Stimulated activated CD4-positive, alpha-beta T cell treated with anti-CD3 and anti-CD28 coated beads, Interleukin-2, amount 100 ng/mL, for 24 hours (primary cell): ENCODE data around the gene FCRL3.
"Not testable (repeated sequence)": the region's sequence is repeated elsewhere in the genome, so short reads cannot be mapped to it uniquely, and the experiment has no call there.

Experiments
- DNase-seq, 2 donors: peaks; one replicate each; pipeline ENCODE4 v3.0.0-alpha.2; 2020

FCRL3 gene, protein sequence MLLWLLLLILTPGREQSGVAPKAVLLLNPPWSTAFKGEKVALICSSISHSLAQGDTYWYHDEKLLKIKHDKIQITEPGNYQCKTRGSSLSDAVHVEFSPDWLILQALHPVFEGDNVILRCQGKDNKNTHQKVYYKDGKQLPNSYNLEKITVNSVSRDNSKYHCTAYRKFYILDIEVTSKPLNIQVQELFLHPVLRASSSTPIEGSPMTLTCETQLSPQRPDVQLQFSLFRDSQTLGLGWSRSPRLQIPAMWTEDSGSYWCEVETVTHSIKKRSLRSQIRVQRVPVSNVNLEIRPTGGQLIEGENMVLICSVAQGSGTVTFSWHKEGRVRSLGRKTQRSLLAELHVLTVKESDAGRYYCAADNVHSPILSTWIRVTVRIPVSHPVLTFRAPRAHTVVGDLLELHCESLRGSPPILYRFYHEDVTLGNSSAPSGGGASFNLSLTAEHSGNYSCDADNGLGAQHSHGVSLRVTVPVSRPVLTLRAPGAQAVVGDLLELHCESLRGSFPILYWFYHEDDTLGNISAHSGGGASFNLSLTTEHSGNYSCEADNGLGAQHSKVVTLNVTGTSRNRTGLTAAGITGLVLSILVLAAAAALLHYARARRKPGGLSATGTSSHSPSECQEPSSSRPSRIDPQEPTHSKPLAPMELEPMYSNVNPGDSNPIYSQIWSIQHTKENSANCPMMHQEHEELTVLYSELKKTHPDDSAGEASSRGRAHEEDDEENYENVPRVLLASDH

DNA sequence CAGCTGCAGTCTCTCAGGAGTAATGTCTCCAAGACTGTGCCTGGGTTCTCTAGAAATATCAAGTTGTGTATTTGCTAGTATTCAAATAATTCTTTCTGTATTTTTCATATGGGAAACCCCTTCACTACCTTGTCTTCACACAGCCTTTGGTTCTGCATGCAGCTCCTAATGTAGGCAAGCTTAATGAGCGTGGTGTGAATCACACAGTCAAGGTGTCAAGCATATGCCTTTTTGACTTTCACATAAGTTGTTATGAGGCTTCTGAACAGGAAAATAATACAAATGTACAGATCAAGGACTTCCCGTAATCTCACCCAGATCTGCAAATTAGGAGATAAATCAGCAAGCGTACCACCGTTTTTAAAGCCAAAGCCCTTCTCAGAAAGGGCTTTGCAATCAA lies at the start of gene FCRL3:
Gene FCRL3 (minus strand): TSS at position 38 of the 400 bp plus-strand sequence. CDS start 280 bp downstream, outside the sequence.
- DNase-seq: no peak

DNA sequence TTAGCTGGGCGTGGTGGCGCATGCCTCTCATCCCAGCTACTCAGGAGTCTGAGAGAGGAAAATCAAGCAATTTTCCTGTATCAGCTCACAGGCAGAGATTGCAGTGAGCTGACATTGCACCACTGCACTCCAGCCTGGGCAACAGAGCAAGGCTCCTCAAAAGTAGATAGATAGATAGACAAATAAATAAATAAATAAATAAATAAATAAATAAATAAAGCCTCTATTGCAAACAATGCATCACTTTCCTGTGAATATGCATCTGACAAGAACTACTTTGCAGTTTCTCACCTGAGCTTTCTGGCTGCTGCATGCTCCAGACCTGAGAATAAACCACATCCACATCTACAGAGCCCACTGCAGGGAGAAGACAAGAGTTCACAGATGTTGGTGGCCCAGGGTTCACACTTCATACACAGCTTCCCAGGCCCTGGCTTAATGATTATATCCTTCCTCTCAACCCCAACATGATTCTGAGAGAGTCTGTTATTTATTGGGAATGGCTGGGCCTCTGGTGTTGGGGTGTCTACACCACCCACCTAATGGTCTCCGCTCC lies 47.8 kb upstream of the FCRL3 start:
- no peak for DNase-seq

DNA sequence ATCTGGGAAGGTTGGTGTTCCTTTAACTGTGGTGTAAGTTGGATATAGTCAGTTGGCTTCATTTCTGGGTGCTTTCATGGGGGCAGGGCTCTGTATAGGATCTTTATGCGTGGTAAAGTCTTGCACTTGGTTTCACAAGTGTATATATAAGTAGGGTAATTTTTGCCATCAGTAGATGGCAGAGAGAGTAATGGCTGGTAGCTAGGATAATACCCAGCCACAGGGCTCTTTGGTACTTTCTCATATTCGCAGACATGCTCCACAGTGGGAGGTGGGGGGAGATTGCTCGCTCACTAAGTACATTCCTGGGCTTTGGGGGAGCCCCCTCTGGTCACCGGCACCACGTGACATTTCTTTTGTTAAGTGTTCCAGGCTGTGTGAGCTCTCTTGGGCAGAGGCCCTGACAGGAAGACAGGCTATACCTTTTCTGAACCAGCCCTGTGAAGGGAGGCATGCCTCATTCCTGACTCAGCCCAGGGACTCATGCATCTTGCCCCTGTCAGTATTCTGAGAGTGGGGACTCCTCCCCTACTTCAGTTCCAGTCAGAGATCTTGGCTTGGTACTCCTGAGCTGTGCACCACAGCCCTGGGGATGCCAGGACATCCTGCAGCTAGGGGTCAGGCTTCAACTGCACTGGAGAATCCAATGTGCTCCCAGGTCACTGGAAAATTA lies 38.8 kb upstream of the FCRL3 start:
- no peak for DNase-seq

DNA sequence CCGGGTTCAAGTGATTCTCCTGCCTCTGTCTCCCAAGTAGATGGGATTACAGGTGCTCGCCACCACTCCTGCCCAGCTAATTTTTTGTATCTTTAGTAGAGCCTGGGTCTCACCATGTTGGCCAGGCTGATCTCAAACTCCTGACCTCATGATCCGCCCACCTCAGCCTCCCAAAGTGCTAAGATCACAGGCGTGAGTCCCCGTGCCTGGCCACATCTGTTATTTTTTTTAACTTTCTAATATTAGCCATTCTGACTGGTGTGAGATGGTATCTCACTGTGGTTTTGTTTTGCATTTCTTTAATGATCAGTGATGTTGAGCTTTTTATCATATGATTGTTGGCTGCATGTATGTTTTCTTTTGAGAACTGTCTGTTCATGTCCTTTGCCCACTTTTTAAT lies 35.4 kb upstream of the FCRL3 start:
- DNase-seq: not testable (repeated sequence)

DNA sequence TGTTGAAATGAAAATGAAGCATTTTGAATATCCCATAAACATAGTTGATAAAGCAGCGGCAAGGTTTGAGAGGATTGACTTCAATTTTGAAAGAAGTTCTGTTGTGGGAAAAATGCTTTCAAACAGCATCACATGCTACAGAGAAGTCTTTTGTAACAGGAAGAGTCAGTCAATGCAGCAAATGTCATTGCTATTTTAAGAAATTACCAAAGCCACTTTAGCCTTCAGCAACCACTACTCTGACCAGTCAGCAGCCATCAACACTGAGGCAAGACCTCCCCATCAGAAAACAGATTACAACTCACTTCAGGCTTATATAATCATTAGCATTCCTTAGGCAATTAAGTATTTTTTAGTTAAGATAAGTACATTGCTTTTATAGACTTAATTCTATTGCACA lies 33.8 kb upstream of the FCRL3 start:
- no peak for DNase-seq

DNA sequence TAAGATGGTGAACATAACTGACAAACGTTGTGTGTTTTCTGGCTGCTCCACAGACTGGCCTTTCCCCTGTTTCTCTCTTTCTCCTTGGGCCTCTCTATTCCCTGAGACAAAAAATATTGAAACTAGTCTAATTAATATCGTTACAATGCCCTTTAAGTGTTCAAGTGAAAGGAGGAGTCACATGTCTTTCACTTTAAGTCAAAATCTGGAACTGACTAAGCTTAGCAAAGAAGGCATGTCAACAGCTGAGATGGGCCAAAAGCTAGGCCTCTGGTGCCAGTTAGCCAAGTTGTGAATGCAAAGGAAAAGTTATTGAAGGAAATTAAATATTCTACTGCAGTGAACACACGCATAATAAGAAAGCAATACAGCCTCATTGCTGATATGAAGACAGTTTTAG lies 32.2 kb upstream of the FCRL3 start:
- DNase-seq: no peak

DNA sequence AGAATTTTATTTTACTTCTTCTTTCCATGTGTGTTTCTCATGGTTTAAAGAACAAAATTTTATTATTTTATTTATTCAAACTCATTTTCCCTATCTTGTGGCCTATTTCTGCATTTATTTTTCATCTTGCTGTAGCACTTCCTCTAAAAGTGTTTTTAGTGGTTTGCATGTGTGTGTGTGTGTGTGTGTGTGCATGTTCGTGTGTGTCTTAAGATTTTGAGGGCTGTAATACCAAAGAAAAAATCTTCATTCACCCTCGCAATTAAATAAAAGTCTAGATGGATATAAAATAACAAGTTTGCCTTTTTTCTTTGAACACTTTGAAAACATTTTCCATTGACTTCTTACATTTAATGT lies 24.6 kb upstream of the FCRL3 start:
- DNase-seq: no peak

DNA sequence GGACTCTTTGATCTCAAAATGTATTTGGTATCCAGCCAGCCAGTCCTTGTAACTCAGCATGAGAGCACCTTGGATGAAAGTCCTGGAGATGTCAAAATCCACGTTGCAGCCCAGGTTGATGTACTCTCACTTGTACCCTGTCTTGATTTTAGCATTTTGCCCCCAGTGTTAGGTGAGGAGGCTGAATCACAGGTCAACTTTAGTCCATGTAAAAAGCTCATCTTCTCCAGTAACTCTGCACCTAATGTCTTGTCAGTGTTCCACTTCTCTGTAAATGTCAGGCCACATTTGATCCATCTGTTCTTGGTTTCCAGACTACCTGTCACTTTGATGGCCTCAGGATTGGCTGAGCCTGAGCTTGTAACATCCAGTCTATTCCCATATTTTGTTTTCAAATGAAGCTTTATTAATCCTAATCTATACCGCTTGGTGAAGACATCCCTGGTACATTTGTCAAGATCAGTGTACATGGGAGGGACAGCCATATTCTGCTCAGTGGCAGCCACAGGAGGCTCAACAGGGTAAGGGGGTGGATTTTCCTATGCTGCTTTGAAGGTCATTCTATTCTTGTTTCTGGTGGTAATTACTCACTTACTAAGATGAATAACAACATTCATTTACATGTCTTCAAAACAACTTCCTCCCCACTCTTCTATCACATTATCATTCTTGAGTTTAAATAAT lies 24.1 kb upstream of the FCRL3 start:
- DNase-seq: no peak

DNA sequence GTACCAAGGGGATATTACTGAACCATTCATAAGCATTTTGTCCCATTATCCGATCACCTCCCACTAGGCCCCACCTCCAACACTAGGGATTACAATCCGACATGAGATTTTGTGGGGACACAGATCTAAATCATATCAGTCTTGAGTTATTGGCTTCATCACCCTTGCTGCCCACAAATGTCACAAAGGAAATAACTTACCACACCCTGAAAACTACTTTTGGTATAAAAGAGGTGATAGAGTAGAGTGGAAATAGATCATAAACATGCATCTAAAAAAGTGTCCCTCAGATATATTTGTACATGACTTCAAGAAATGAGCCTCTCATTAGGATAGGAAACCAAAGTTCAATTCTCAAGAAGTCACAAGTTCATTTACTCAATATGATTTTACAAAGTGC lies 22.6 kb upstream of the FCRL3 start:
- DNase-seq: no peak

DNA sequence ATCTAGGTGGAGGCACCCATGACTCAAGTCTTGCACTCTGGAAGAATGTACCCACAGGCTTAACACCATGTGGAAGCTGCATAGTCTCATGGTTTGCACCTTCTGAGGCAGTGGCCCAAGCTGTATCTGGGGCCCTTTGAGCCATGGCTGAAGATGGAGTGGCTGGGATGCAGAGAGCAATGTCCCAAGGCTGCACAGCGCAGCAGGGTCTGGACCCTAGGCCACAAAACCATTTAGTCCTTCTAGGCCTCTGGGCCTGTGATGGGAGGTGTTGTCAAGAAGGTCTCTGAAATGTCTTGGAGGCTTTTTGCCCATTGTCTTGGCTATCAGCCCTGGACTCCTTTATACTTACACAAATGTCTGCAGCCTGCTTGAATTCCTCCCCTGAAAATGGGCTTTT lies 21.4 kb upstream of the FCRL3 start:
- DNase-seq: no peak

DNA sequence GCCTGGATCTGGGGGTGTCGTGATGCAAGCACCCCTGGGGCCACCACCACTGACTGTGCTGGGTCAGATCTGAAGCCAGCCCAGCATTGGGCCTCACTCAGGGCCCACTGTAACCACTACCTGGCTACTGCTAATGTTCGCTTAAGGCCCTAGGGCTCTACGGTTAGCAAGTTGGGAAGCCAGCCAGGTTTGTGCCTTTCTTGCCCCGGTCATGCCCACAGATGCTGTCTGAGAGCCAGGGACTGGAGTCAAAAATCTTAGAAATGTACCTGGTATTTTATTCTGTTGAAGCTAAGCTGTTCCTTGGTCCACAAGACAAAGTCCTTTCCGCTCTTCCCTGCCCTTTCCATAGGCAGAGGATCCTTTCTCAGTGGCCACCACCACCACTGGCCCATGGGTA lies 15.2 kb upstream of the FCRL3 start:
- DNase-seq: no peak

DNA sequence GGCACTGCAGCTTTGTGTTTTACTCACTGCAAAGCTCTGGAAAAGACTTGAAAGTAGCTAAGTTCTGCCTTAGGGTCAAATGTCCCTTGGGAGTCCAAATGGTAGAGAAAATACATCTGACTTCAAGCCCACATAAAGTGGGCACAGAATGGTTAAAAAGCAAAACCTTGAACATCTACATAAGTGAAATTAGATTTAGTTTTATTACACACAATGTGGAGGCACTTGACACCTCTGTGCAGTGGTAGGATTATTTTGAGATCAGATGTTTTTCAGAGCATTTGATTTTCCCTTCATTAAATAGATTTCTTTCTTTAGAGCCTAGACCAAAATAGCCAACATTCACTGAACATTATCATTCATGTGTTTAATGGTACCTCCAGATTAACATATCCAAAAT lies 11.2 kb upstream of the FCRL3 start:
- no peak for DNase-seq

DNA sequence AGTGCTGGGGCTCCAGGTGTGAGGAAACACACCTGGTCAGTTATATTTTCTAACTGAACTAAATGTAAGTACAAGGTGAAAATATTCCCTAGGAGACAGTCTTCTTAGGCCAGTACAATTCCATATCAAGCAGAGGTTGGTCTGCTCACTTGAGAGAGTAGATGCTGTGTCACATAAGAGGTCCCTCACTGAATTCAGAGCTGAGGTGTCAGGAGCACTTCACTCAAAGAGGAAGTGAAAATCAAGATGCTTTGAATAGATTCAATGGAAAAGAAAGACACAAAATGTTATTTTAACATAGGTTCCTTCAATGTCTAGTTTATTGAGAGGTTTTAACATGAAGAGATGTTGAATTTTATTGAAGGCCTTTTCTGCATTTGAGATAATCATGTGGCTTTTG lies 4.3 kb upstream of the FCRL3 start:
- no peak for DNase-seq

DNA sequence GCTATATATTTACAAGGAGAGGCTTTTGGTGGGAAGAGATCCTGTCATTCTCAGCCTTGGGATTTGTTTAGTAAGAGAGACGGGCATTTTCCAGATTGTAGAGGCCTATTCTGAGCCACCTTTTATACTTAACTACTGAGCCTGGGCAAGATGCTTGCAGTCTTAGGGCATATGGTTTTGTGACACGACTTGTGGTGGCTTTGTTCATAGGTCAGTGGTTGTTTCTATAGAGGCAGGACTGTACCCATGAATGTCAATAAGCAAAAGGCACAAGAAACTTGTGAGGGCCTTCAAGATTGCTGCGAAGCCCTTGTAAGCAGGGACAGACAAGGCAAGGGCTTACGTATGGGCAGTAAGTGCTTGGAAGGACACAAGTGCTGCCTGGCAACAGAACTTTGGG lies 3.4 kb upstream of the FCRL3 start:
- DNase-seq: no peak

DNA sequence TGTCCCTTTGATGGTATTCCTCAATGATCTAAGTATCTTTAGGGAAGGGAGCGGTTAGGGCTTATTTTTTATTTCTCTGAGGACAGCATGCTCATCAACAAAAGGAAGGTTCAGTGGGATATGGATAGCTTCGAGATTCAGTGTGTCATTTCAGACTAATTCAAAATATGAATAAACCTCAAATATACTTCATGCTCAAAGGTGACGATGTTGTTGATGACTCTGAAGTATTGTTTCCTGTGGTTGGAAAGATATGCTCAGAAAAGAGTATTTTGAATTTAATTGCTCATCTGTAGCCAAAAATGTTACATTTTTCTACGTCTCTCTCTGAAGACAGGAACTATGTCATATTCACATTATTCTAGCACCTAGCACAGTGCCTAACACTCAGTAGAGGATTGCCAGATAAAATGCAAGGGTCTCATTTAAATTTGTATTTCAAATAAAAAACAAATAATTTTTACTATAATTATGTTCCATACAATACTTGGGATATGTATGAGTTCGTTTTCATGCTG lies 1.8 kb upstream of the FCRL3 start:
- no peak for DNase-seq

DNA sequence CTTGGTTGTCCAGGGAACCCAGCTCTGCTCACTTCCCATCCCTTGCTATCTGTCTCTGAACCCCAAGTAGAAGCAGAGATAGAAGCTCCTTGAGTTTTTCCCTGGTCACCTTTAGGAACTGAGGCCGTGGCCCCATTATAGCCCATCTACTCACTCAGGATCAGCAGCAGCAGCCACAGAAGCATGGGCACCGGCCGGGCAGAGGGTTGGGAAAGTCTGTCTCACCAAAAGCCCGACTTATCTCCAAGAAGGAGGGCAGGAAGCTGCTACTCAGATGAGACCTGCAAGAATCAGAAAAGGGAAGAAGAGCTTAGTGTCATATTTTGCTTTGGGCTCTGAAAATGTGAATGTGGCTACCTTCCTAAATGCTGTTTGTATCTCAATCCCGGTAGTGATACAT lies 264 bp downstream of the FCRL3 start:
- DNase-seq: no peak

DNA sequence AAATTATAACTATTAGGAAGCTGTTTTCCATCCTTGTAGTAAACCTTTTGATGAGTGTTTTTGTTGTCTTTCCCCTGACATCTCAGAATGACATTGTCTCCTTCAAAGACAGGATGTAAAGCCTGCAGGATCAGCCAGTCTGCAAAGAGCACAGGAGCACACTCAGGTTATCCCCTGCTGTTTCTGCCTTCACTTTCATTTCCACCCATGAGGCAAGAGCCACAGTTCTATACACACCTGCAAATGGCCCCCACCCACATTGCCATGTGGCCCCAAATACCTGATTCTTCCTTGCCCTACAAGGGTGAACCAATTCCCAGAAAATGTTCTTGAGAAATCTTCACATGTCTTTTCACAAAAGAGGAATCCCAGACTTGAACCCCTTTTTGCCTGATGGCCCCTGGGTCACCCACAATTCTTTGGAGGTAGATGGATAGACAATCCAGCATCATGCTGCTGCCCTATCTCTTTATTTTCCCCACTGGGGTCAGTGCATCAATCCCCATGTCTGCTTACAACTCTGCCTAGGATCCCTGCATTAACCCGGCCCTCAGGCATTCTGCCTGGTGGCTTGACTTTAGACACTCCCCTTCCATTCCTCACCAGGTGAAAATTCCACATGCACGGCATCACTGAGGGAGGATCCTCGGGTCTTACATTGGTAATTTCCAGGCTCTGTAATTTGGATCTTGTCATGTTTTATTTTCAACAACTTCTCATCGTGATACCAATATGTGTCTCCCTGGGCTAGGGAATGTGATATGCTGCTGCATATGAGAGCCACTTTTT lies 2.6 kb downstream of the FCRL3 start:
- DNase-seq: no peak

DNA sequence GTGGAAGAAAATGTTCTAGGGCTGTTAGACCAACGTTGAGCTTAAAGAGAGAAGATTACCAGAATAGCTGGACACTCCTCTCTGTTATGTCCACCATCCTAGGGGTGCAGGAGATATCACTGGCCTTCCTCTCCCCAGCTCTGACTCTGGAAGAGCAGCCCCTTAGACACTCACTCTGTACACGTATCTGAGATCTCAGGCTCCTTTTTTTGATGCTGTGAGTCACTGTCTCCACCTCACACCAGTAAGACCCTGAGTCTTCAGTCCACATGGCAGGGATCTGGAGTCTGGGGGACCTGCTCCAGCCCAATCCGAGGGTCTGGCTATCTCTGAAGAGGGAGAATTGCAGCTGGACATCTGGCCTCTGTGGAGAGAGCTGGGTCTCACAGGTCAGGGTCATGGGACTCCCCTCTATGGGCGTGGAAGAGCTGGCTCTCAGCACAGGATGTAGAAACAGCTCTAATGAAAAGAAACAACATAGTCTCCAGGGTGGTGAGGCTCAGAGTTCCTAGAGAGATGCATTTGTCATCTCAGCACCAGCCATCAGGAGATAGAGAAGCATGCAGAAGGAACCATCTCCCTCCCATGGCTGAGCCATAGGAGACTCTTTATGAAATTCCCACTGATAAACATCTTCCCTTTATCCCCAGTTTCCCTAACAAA lies 3.5 kb downstream of the FCRL3 start:
- no peak for DNase-seq

DNA sequence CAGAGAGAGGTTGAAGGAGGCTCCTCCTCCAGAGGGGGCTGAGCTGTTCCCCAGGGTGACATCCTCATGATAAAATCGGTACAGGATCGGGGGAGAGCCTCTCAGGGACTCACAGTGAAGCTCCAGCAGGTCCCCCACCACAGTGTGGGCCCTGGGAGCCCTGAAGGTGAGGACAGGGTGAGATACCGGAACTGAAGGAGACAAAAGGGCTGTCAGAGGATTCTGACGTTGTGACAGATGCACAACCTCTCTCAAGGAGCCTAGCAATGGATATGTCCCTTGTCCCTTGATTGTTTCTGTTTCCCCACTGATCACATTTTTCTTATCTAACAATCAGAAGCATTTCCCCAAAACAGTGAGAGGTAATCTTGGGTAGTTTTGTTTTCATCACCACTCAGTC lies 5.2 kb downstream of the FCRL3 start:
- no peak for DNase-seq

DNA sequence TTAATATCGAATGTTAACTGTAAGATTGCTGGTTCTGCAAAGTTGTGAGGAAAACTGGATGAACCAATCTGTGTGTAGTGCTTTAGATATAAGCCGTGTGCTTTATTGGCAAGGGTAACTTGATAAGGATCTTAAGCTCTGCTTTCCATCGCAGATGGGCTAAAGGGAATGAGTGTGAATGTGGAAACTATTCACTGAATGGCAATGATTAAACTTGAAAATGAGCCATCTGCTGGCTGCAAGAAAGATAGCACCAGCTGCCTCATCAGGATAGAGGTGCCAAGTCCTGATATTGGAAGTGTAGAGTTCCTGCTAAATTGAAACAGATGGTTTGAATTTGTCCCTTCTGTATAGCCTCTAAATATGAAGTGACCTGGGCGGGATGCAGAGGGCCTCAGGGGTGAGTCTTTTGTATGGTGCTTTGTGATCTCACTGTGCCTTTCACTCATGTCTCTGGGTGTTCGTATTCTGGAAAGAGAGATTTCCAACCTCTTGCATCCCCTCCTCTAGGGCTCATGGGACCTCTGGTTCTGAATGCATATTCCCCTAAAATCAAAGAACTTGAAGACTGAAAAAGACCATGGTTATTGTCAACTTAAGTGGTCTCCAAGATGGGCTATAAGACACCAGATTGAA lies 9.2 kb downstream of the FCRL3 start:
- no peak for DNase-seq
